ENCODE measurements around the gene ZBTB32.
"Not testable (repeated sequence)": the region's sequence is repeated elsewhere in the genome, so short reads cannot be mapped to it uniquely, and the experiment has no call there.

The ZBTB32 gene, protein sequence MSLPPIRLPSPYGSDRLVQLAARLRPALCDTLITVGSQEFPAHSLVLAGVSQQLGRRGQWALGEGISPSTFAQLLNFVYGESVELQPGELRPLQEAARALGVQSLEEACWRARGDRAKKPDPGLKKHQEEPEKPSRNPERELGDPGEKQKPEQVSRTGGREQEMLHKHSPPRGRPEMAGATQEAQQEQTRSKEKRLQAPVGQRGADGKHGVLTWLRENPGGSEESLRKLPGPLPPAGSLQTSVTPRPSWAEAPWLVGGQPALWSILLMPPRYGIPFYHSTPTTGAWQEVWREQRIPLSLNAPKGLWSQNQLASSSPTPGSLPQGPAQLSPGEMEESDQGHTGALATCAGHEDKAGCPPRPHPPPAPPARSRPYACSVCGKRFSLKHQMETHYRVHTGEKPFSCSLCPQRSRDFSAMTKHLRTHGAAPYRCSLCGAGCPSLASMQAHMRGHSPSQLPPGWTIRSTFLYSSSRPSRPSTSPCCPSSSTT

DNA sequence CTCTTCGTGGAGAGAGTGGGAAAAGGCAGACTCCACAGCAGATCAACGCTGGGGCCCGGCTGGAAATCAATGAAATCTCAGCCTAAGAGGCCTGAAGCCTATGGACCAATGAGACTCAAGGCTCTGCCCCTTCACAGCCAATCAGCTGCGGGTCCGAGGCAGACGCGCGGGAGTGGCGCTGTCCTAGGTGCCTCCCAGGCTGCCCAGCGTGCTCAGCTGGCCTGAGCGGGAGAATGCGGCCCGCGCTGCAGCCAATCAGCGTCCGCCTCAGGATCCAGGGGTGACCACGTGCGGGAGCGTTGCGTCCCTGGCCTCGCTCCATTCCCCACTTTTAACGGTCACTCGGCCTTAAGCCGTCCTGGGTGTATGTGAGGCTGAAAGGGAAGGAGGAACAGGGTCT, at the start of gene ZBTB32:
Gene ZBTB32 (plus strand): TSS at position 341 of the 400 bp plus-strand sequence. CDS start 10,069 bp downstream, outside the sequence.
- DNase-seq (ENCODE audit: low read depth): no peak

GRCh38 chr19:35654828-35655227, 49.5 kb upstream of the ZBTB32 start:
- DNase-seq (ENCODE audit: low read depth): not testable (repeated sequence)

GRCh38 chr19:35655600-35655999, 48.8 kb upstream of the ZBTB32 start:
- DNase-seq (ENCODE audit: low read depth): no peak

GRCh38 chr19:35656700-35657099, 47.7 kb upstream of the ZBTB32 start:
- DNase-seq (ENCODE audit: low read depth): no peak

GRCh38 chr19:35657904-35658700, 46.3 kb upstream of the ZBTB32 start:
- no peak for DNase-seq (ENCODE audit: low read depth)

DNA sequence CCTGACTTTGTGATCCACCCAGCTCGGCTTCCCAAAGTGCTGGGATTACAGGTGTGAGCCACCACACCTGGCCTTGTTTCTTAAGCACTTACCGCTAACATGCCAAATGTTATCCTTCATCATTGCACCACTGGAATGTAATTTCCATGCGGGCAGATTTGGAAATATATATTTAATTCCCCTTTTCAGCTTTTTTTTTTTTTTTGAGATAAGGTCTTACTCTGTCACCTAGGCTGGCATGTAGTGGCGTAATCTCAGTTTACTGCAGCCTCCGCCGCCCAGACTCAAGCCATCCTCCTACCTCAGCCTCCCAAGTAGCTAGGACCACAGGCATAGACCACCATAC, 42.4 kb upstream of the ZBTB32 start:
- no peak for DNase-seq (ENCODE audit: low read depth)

DNA sequence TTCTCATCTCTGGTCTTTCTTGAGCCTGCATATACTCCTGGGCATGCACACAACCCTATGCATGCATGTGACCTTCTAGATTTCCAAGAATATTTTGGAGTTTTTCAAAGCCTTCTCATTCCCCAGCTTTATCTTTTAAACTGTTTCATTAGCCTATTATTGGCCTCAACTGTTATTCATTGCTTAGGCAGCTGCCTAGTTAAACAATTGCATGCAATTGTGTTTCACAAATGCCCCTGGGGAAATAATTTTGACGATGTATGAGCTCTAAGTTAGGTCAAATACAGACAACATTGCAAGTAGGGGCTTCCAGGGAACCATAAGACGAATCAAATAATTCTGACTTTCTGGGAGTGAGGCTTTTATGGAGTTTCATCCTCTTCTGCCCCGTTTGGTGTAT, 40.4 kb upstream of the ZBTB32 start:
- no peak for DNase-seq (ENCODE audit: low read depth)

- DNase-seq (ENCODE audit: low read depth): no peak
These were observed 39.2 kb upstream of the ZBTB32 start for GRCh38 chr19:35665157-35665556.

DNA sequence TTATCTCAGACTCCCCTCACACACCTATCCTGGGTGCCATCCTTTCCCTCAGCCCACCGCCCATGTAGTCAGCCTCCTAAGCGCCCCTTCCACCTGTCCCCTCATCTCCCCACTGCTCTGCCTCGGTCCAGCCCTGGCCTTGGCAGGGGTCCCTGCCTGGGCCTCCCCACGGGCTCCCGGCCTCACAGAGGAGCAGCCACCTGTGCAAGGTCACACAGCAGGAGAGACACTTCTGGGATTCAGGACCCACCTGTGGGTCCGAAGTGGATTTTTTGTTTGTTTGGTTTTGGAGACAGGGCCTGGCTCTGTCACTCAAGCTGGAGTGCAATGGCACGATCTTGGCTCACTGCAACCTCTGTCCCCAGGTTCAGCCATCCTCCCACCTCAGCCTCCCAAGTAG, 38.8 kb upstream of the ZBTB32 start:
- no peak for DNase-seq (ENCODE audit: low read depth)

GRCh38 chr19:35666251-35666913, 38.0 kb upstream of the ZBTB32 start, which contains the start of gene UPK1A:
TSS of gene UPK1A (plus strand) at chr19:35666517. CDS start at chr19:35666813, 296 bp downstream.
- no peak for DNase-seq (ENCODE audit: low read depth)

DNA sequence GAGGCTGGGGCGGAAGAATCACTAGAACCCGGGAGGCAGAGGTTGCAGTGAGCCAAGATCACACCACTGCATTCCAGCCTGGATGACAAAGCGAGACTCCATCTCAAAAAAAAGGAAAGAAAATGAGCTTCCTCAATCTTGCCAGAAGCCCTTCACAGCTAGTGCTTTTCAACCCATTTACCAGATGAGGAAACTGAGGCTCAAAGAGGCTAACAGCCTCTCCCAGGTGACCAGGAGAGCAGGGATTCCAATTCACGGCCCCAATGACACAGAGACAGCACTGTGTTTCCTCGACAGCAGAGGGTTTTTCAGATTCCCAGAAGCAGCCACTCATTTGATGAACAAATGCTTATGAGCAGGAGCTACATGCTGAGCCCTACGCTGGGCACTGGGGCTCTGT, 34.8 kb upstream of the ZBTB32 start:
- no peak for DNase-seq (ENCODE audit: low read depth)

GRCh38 chr19:35669974-35670373, 34.4 kb upstream of the ZBTB32 start:
- DNase-seq (ENCODE audit: low read depth): no peak

GRCh38 chr19:35670686-35671085, 33.7 kb upstream of the ZBTB32 start:
- DNase-seq (ENCODE audit: low read depth): no peak

- no peak for DNase-seq (ENCODE audit: low read depth)
These were observed 32.5 kb upstream of the ZBTB32 start for GRCh38 chr19:35671818-35672217.

- DNase-seq (ENCODE audit: low read depth): no peak
These were observed 31.1 kb upstream of the ZBTB32 start for GRCh38 chr19:35673121-35673804.

DNA sequence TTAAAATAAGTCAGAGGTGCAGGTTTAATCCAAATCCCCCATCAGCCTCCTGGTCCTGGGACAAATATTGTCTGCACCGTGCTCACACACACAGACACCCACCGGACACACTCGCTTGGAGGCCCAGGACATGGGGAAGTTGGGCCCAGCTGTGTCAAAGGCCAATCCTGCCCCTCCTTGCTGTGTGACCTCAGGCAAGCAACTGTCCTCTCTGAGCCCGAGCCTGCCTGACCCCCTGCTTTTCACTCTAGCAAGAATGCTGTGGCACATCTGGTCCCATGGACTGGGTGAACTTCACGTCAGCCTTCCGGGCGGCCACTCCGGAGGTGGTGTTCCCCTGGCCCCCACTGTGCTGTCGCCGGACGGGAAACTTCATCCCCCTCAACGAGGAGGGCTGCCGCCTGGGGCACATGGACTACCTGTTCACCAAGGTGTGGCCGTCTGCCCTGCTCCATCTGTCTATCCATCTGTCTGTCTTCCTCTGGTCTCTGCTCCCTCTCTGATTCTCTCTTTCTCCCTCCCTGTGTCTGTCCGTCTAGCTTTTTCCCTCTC, 28.7 kb upstream of the ZBTB32 start:
- no peak for DNase-seq (ENCODE audit: low read depth)

DNA sequence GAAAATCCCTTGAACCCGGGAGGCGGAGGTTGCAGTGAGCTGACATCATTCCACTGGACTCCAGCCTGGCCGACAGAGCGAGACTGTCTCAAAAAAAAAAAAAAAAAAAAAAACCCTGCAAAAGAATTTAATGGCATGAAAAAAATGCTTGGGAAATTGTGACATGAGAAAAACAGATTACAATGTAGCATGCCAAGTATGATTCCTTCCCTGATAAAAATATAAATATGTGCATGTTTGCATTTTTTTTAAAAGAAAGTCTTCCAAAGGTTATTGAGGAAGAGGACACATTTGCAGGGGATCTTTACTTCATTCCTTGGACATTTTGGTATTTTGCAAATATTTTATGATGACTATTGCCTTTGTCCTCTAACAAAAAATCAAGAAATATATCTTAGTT, 14.5 kb upstream of the ZBTB32 start:
- no peak for DNase-seq (ENCODE audit: low read depth)

- not testable (repeated sequence) for DNase-seq (ENCODE audit: low read depth)
These were observed 13.3 kb upstream of the ZBTB32 start for GRCh38 chr19:35691106-35691505.

DNA sequence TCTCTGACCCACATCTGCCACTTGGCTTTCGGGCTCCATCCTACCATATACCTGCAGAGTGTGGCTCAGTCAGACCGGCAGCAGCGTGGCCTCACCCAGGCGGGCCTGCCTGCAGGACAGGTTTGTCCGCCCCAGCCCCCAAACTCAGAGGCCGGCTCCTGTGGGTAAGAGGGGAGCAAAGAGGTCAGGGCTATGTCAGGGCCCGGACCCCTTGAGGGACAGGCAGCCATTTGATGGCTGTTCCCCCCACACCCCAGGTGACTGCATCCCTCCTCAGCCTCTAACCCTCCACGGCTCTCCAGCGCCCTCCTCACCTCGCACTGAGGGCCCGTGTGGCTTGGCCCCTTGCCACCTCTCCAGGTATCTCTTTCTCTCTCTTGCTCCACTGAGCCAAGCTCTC, 12.3 kb upstream of the ZBTB32 start:
- no peak for DNase-seq (ENCODE audit: low read depth)

GRCh38 chr19:35693422-35693821, 10.9 kb upstream of the ZBTB32 start:
- DNase-seq (ENCODE audit: low read depth): no peak

GRCh38 chr19:35693835-35694599, 10.3 kb upstream of the ZBTB32 start:
- DNase-seq (ENCODE audit: low read depth): peak; percentile 83
